GM10266 (cell line): ENCODE measurements around the gene ZRANB1.
"Not testable (repeated sequence)": the region's sequence is repeated elsewhere in the genome, so short reads cannot be mapped to it uniquely, and the experiment has no call there.

Source experiments
- DNase-seq: peaks from one replicate; pipeline ENCODE4 v3.0.0; 2012; ENCODE audit errors: extremely low spot score
- CTCF ChIP-seq: IDR thresholded peaks from 2 replicates; pipeline ENCODE4 v1.5.1; 2012; ENCODE audit warnings: mild to moderate bottlenecking, low read depth; ENCODE audit not compliant: control insufficient read depth, insufficient read depth; ENCODE audit errors: missing control alignments

Gene ZRANB1

GRCh38 chr10:124977161-124977560 is 35.2 kb downstream of the ZRANB1 start:
- DNase-seq, result no peak
- no peak for TF ChIP-seq CTCF

GRCh38 chr10:124977648-124978375 is 35.9 kb downstream of the ZRANB1 start:
- TF ChIP-seq CTCF, result no peak

GRCh38 chr10:124978376-124978725 is 36.4 kb downstream of the ZRANB1 start:
- DNase-seq, result no peak
- no peak for TF ChIP-seq CTCF

More at GRCh38 chr10:124977648-124978375, 35.9 kb downstream of the ZRANB1 start:
- DNase-seq, result no peak

- TF ChIP-seq CTCF, result no peak
- no peak for DNase-seq
These were observed 41.4 kb downstream of the ZRANB1 start for GRCh38 chr10:124983321-124983720.

GRCh38 chr10:124984376-124984775 is 42.5 kb downstream of the ZRANB1 start:
- DNase-seq, result no peak
- no peak for TF ChIP-seq CTCF

GRCh38 chr10:124985162-124985561 is 43.2 kb downstream of the ZRANB1 start:
- no peak for TF ChIP-seq CTCF
- DNase-seq, result no peak

GRCh38 chr10:124987788-124988187 is 45.9 kb downstream of the ZRANB1 start:
- TF ChIP-seq CTCF, result no peak
- DNase-seq, result no peak

- DNase-seq, result not testable (repeated sequence)
These were observed 46.8 kb downstream of the ZRANB1 start for GRCh38 chr10:124988753-124989152.
